GM13977 (cell line): Measurements from ENCODE around the gene PDHX.

Experiments used
- DNase-seq: peaks from one replicate; pipeline ENCODE4 v3.0.0; 2012; ENCODE audit warnings: low spot score
- in situ Hi-C: fragments of 300-500 bp; cut with MboI; formaldehyde crosslinking; loops from one replicate; pipeline ENCODE4 v1.12.0; 2022; ENCODE audit warnings: low sequenced_read_pairs, low pct_unique_long_range_greater_than_20kb, mixed read lengths, inconsistent platforms; ENCODE audit not compliant: unreplicated experiment
- TF ChIP-seq, protein P1 (sequence below): IDR thresholded peaks from 2 replicates; pipeline ENCODE4 v1.5.1; 2012; ENCODE audit warnings: mild to moderate bottlenecking, control low read depth; ENCODE audit not compliant: insufficient read depth; ENCODE audit errors: extremely low read depth, missing control alignments

Gene PDHX

GRCh38 chr11:34916015-34916842 lies at the start of gene PDHX, which contains the start of gene APIP:
TSS of gene PDHX (plus strand) at chr11:34916618. CDS start at chr11:34916656, 38 bp downstream.
TSS of gene APIP (minus strand) at chr11:34916379. CDS start at chr11:34916284, 95 bp downstream.
- TF ChIP-seq, protein P1, sequence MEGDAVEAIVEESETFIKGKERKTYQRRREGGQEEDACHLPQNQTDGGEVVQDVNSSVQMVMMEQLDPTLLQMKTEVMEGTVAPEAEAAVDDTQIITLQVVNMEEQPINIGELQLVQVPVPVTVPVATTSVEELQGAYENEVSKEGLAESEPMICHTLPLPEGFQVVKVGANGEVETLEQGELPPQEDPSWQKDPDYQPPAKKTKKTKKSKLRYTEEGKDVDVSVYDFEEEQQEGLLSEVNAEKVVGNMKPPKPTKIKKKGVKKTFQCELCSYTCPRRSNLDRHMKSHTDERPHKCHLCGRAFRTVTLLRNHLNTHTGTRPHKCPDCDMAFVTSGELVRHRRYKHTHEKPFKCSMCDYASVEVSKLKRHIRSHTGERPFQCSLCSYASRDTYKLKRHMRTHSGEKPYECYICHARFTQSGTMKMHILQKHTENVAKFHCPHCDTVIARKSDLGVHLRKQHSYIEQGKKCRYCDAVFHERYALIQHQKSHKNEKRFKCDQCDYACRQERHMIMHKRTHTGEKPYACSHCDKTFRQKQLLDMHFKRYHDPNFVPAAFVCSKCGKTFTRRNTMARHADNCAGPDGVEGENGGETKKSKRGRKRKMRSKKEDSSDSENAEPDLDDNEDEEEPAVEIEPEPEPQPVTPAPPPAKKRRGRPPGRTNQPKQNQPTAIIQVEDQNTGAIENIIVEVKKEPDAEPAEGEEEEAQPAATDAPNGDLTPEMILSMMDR = no peak
- peak; percentile 98 for DNase-seq
- in situ Hi-C loops = no loop called here

DNA sequence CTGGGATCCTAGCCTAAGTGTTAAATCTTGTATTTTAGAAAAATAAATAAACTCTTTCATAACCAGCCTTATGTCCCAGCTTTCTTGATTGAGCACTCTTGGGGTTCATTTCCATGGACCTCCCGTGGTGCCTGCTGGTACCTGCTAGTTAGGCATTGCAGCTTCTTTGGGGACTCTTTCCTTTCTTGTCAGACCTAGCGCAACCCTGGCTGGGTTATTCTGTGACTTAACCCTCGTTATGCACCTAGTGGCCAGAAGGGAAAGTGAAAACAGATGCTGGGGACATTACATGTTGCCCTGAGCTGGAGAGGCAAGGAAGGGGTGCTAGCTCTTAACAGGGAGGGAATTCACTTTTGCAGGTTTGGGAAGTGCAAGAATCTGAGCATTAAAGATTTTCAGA lies 47.0 kb upstream of the PDHX start:
- no peak for DNase-seq
- in situ Hi-C loops = no loop called here
- TF ChIP-seq, protein P1 = peak; percentile 18

DNA sequence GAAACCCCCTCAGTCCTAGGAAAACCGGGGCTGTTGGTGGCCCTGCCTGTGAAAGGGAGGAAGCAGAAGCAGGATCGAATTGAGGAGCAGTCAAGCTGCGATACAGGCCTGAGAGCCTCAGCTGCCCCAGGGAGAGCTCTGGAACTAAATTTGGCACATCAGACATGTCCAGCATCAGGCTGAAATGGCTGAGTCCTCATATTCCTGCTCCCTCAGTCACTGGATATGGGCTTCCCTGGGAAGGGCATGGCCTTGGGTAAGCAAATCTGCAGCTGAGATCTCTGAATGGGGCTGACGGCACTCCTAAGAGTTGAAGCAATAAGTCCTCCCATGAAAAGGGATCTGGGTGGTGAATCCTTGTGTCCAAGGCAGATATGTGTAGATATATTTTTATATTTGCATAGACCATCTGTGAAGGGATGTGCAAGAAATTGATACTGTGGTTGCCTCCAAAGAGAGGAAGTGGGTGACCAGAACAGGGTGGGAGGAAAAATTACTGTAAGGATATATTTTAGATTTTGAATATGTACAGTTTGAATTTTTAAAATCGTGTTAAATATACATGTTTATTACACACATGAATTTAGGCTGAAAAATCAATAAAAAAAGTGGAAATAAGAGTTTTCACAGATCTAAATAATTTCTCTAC lies 45.7 kb upstream of the PDHX start:
- in situ Hi-C loops = no loop called here
- DNase-seq = no peak

GRCh38 chr11:34874202-34874601 lies 42.2 kb upstream of the PDHX start:
- TF ChIP-seq, protein P1 = no peak
- in situ Hi-C loops = no loop called here
- no peak for DNase-seq

More for the DNA sequence above, 45.7 kb upstream of the PDHX start:
- TF ChIP-seq, protein P1 = no peak

- no peak for DNase-seq
- in situ Hi-C loops = no loop called here
Observed at GRCh38 chr11:34877375-34877975, 38.9 kb upstream of the PDHX start.

GRCh38 chr11:34881900-34882299 lies 34.5 kb upstream of the PDHX start:
- TF ChIP-seq, protein P1 = no peak
- in situ Hi-C loops = no loop called here
- DNase-seq = no peak

More at GRCh38 chr11:34877375-34877975, 38.9 kb upstream of the PDHX start:
- TF ChIP-seq, protein P1 = no peak
